HCT116 (cell line): Measurements from ENCODE around the gene AFF1.

Source experiments
- ATF3 ChIP-seq: IDR thresholded peaks from 2 replicates; pipeline ENCODE4 v1.6.1; 2012
- CTCF ChIP-seq, 3 experiments: fragments of 200-600 bp in 1 of 3; sonication (generic) in 1 of 3; IDR thresholded peaks in 2 of 3; conservative IDR thresholded peaks in 1 of 3; 2 replicates each; pipeline ENCODE4 v1.5.1; 2012 to 2017; ENCODE audit warnings: low read depth in 2 of 3, low read length in 2 of 3, antibody characterized with exemption in 1 of 3, borderline replicate concordance in 1 of 3, control low read depth in 1 of 3, mild to moderate bottlenecking in 1 of 3, mixed read lengths in 1 of 3, mixed run types in 1 of 3, moderate library complexity in 1 of 3; ENCODE audit not compliant: insufficient read depth in 1 of 3
- EZH2 ChIP-seq: fragments of 200-600 bp; sonication (generic); IDR thresholded peaks from 2 replicates; pipeline ENCODE4 v1.6.1; 2017; ENCODE audit warnings: antibody characterized with exemption, mixed run types
- EZH2phosphoT487 ChIP-seq: fragments of 200-600 bp; IDR thresholded peaks from 2 replicates; pipeline ENCODE4 v1.6.1; 2018; ENCODE audit warnings: antibody characterized with exemption, borderline replicate concordance
- POLR2A ChIP-seq: IDR thresholded peaks from 2 replicates; pipeline ENCODE4 v1.7.0; 2011; ENCODE audit warnings: borderline replicate concordance; ENCODE audit not compliant: insufficient read depth, insufficient read length; ENCODE audit errors: extremely low read depth
- REST ChIP-seq: IDR thresholded peaks from 2 replicates; pipeline ENCODE4 v1.6.1; 2012; ENCODE audit warnings: low read depth
- SP1 ChIP-seq: IDR thresholded peaks from 2 replicates; pipeline ENCODE4 v1.6.1; 2012; ENCODE audit warnings: low read depth
- YY1 ChIP-seq: IDR thresholded peaks from 2 replicates; pipeline ENCODE4 v1.6.1; 2011; ENCODE audit warnings: low read length, low read depth, moderate library complexity, mild to moderate bottlenecking; ENCODE audit not compliant: insufficient replicate concordance; ENCODE audit errors: extremely low read depth

- no peak for TF ChIP-seq ATF3
- TF ChIP-seq REST: no peak
- no peak for TF ChIP-seq POLR2A
- TF ChIP-seq EZH2phosphoT487: no peak
- no peak for TF ChIP-seq EZH2
- no peak for TF ChIP-seq SP1
- no peak for TF ChIP-seq CTCF (IDR thresholded peaks at IDR 0.05 in 2 of 3, conservative IDR thresholded peaks at IDR 0.05 in 1 of 3; ENCODE audit: borderline replicate concordance in 1 of 3, insufficient read depth in 1 of 3, low read depth in 2 of 3, low read length in 2 of 3)
- no peak for TF ChIP-seq YY1
Measured at GRCh38 chr4:87088186-87088585, 153.4 kb downstream of the AFF1 start.
